Neuronal stem cell (in vitro differentiated cells): Measurements from ENCODE around the gene MTG2.

Experiments
- DNase-seq: peaks from one replicate; pipeline ENCODE4 v3.0.0-alpha.2; 2013; ENCODE audit warnings: low spot score
- H2AFZ ChIP-seq: one replicate; pipeline ENCODE4 v1.6.1; 2013; ENCODE audit warnings: mild to moderate bottlenecking, low read length, inconsistent platforms
- H2AK5ac ChIP-seq: 2 replicates; pipeline ENCODE4 v1.6.1; 2013; ENCODE audit warnings: low read depth, mild to moderate bottlenecking, inconsistent platforms, low read length, moderate library complexity, mixed read lengths
- H2BK120ac ChIP-seq: 2 replicates; pipeline ENCODE4 v1.6.1; 2013; ENCODE audit warnings: low read depth, mild to moderate bottlenecking, inconsistent platforms, low read length, moderate library complexity, mixed read lengths
- H2BK12ac ChIP-seq: one replicate; pipeline ENCODE4 v1.6.1; 2013; ENCODE audit warnings: low read length, inconsistent platforms
- H2BK15ac ChIP-seq: 2 replicates; pipeline ENCODE4 v1.6.1; 2013; ENCODE audit warnings: mild to moderate bottlenecking, low read length, inconsistent platforms, mixed read lengths
- H2BK5ac ChIP-seq: one replicate; pipeline ENCODE4 v1.6.1; 2013; ENCODE audit warnings: inconsistent platforms, mild to moderate bottlenecking, low read length, moderate library complexity
- H3K14ac ChIP-seq: one replicate; pipeline ENCODE4 v1.6.1; 2013; ENCODE audit warnings: low read length, inconsistent platforms
- H3K18ac ChIP-seq: 2 replicates; pipeline ENCODE4 v1.6.1; 2013; ENCODE audit warnings: low read length, inconsistent platforms
- H3K23ac ChIP-seq: 2 replicates; pipeline ENCODE4 v1.6.1; 2013; ENCODE audit warnings: low read depth, mild to moderate bottlenecking, mixed read lengths, low read length, inconsistent platforms; ENCODE audit not compliant: poor library complexity
- H3K27ac ChIP-seq: replicated peaks from 3 replicates; pipeline ENCODE4 v1.5.1; 2013; ENCODE audit warnings: low read length, inconsistent platforms
- H3K27me3 ChIP-seq, 3 experiments: 2 replicates each; pipeline ENCODE4 v1.6.1; 2013; ENCODE audit warnings: low read length in 3 of 3, mild to moderate bottlenecking in 2 of 3, inconsistent platforms in 1 of 3, low read depth in 1 of 3, mixed read lengths in 1 of 3, moderate library complexity in 1 of 3; ENCODE audit not compliant: control insufficient read depth in 3 of 3, insufficient read depth in 3 of 3
- H3K36me3 ChIP-seq, 2 donors: replicated peaks in 1 of 2; 2 replicates each; pipeline ENCODE4 v1.6.1; 2013; ENCODE audit warnings: low read length in 2 of 2; ENCODE audit not compliant: control insufficient read depth in 2 of 2, insufficient read depth in 2 of 2
- H3K4ac ChIP-seq: 2 replicates; pipeline ENCODE4 v1.6.1; 2013; ENCODE audit warnings: inconsistent platforms, mild to moderate bottlenecking, low read length, moderate library complexity
- H3K4me1 ChIP-seq, 2 donors: 1 replicate in 1 of 2; 2 replicates in 1 of 2; pipeline ENCODE4 v1.6.1; 2013; ENCODE audit warnings: low read length in 2 of 2, low read depth in 1 of 2; ENCODE audit not compliant: control insufficient read depth in 2 of 2, insufficient read depth in 1 of 2
- H3K4me2 ChIP-seq: one replicate; pipeline ENCODE4 v1.6.1; 2013; ENCODE audit warnings: mild to moderate bottlenecking, low read length, inconsistent platforms; ENCODE audit not compliant: insufficient read depth, poor library complexity, severe bottlenecking
- H3K4me3 ChIP-seq, 2 donors: 2 replicates each; pipeline ENCODE4 v1.5.1; 2013; ENCODE audit warnings: low read length in 2 of 2, mild to moderate bottlenecking in 2 of 2, inconsistent platforms in 1 of 2, moderate library complexity in 1 of 2
- H3K79me1 ChIP-seq: one replicate; pipeline ENCODE4 v1.6.1; 2013; ENCODE audit warnings: low read depth, mild to moderate bottlenecking, inconsistent platforms, low read length, moderate library complexity
- H3K9ac ChIP-seq: one replicate; pipeline ENCODE4 v1.6.1; 2013; ENCODE audit warnings: mild to moderate bottlenecking, low read depth, low read length, inconsistent platforms; ENCODE audit not compliant: poor library complexity
- H3K9me3 ChIP-seq, 2 donors: replicated peaks in 1 of 2; 2 replicates each; pipeline versions ENCODE3 to v1.6.1; 2013; ENCODE audit warnings: low read length in 2 of 2, mild to moderate bottlenecking in 2 of 2, inconsistent platforms in 1 of 2, low read depth in 1 of 2, mixed read lengths in 1 of 2, moderate library complexity in 1 of 2; ENCODE audit not compliant: control insufficient read depth in 2 of 2, insufficient read depth in 1 of 2
- H4K8ac ChIP-seq: one replicate; pipeline ENCODE4 v1.6.1; 2013; ENCODE audit warnings: low read depth, mild to moderate bottlenecking, inconsistent platforms, low read length, moderate library complexity
- H4K91ac ChIP-seq: one replicate; pipeline ENCODE4 v1.6.1; 2013; ENCODE audit warnings: low read length, low read depth, mild to moderate bottlenecking, inconsistent platforms; ENCODE audit not compliant: poor library complexity
- WGBS, 2 donors: extraction: QIAGEN DNeasy Blood & Tissue Kit; methylation state at CpG; one replicate each; pipeline ENCODE4 v1.1.7; 2013; ENCODE audit warnings: missing lambda C conversion rate in 2 of 2, mixed read lengths in 1 of 2; ENCODE audit not compliant: insufficient read length in 2 of 2, insufficient replicate concordance in 1 of 2; ENCODE audit errors: extremely low coverage in 2 of 2; 5-methylcytosine and 5-hydroxymethylcytosine counted together

MTG2 gene

GRCh38 chr20:62215991-62216635, 33.3 kb downstream of the MTG2 start:
- no peak overlapping the region for H2BK12ac ChIP-seq
- H3K4me1 ChIP-seq = peaks cover 22 to 34% of the 10 kb centered on the region in 2 donors
- no peak overlapping the region for H2AK5ac ChIP-seq
- no peak overlapping the region for H3K4me3 ChIP-seq
- H4K91ac ChIP-seq = no peak overlapping the region
- H2BK5ac ChIP-seq = no peak overlapping the region
- H2AFZ ChIP-seq = no peak overlapping the region
- H4K8ac ChIP-seq = no peak overlapping the region
- peak overlapping the region; percentile 38 for H3K14ac ChIP-seq
- H3K27ac ChIP-seq = no peak overlapping the region
- no peak overlapping the region for H3K4ac ChIP-seq
- no peaks in the 10 kb centered on the region for H3K79me1 ChIP-seq
- H3K9ac ChIP-seq = no peak overlapping the region
- no peak overlapping the region for H2BK15ac ChIP-seq
- H3K4me2 ChIP-seq = no peak overlapping the region
- H3K23ac ChIP-seq = no peak overlapping the region
- H3K9me3 ChIP-seq = peaks cover 0 to 2% of the 10 kb centered on the region in 2 donors
- DNase-seq = no peak
- no CpG with 5 or more reads among the region's 40 CpGs for WGBS, 2 donors
- H2BK120ac ChIP-seq = no peak overlapping the region
- no peaks in the 10 kb centered on the region for H3K36me3 ChIP-seq
- peaks cover 7 to 34% (median 24%) of the 10 kb centered on the region in 3 experiments for H3K27me3 ChIP-seq
- no peak overlapping the region for H3K18ac ChIP-seq

- Histone ChIP-seq H3K4ac (no peak overlapping the region), H2AFZ (no peak overlapping the region), H3K4me1 (peaks cover 27 to 39% of the 10 kb centered on the region in 2 donors), H3K27me3 (peaks cover 7 to 42% (median 32%) of the 10 kb centered on the region in 3 experiments), H3K9me3 (peaks cover 0 to 2% of the 10 kb centered on the region in 2 donors), H3K4me3 (no peak overlapping the region), H3K4me2 (no peak overlapping the region), H3K79me1 (no peaks in the 10 kb centered on the region), H4K8ac (no peak overlapping the region), H3K18ac (no peak overlapping the region), H2BK15ac (no peak overlapping the region), H2BK120ac (no peak overlapping the region), H3K23ac (peak overlapping the region; percentile 55), H3K14ac (no peak overlapping the region), H2AK5ac (peak overlapping the region; percentile 84), H3K9ac (no peak overlapping the region), H2BK5ac (no peak overlapping the region), H3K36me3 (no peaks in the 10 kb centered on the region), H3K27ac (no peak overlapping the region), H2BK12ac (no peak overlapping the region), H4K91ac (no peak overlapping the region)
- DNase-seq = no peak
- WGBS, 2 donors = no CpG with 5 or more reads among the region's 26 CpGs
Observed at GRCh38 chr20:62216636-62217566, 34.1 kb downstream of the MTG2 start.

GRCh38 chr20:62217913-62218773, 35.3 kb downstream of the MTG2 start:
- H2BK12ac ChIP-seq = no peak overlapping the region
- H3K4me1 ChIP-seq = peaks cover 22 to 31% of the 10 kb centered on the region in 2 donors
- H2AFZ ChIP-seq = no peak overlapping the region
- H3K4ac ChIP-seq = no peak overlapping the region
- peaks cover 7 to 55% (median 34%) of the 10 kb centered on the region in 3 experiments for H3K27me3 ChIP-seq
- DNase-seq = no peak
- peaks cover 0 to 2% of the 10 kb centered on the region in 2 donors for H3K9me3 ChIP-seq
- H4K8ac ChIP-seq = no peak overlapping the region
- no peaks in the 10 kb centered on the region for H3K36me3 ChIP-seq
- H2AK5ac ChIP-seq = peak overlapping the region; percentile 11
- peak overlapping the region; percentile 57 for H3K18ac ChIP-seq
- no peak overlapping the region for H2BK5ac ChIP-seq
- H4K91ac ChIP-seq = no peak overlapping the region
- no peak overlapping the region for H3K4me2 ChIP-seq
- peak overlapping the region in 1 of 2 donors; percentile 57 for H3K4me3 ChIP-seq
- no CpG with 5 or more reads among the region's 38 CpGs for WGBS, 2 donors
- no peak overlapping the region for H3K27ac ChIP-seq
- peak overlapping the region; percentile 54 for H2BK120ac ChIP-seq
- H3K14ac ChIP-seq = peak overlapping the region; percentile 27
- peak overlapping the region; percentile 77 for H3K9ac ChIP-seq
- peak overlapping the region; percentile 55 for H2BK15ac ChIP-seq
- H3K79me1 ChIP-seq = no peaks in the 10 kb centered on the region
- peak overlapping the region; percentile 80 for H3K23ac ChIP-seq
